ENCODE results near the gene CDH8. TPM values are rescaled to one million over a fixed set of nuclear protein-coding genes. Genes with fewer than 3 reads are reported as not detected.
"Not testable (repeated sequence)": the region's sequence is repeated elsewhere in the genome, so short reads cannot be mapped to it uniquely, and the experiment has no call there.

The CDH8 gene
- total RNA-seq, 4 donors from 2014 or later = 0.40 to 3.0 (median 0.86) TPM

GRCh38 chr16:61721544-61721943 is 314.7 kb downstream of the CDH8 start:
- H3K9me3 ChIP-seq = no peaks in the 10 kb centered on the region
- H3K27ac ChIP-seq = no peak overlapping the region
- 60 to 61% methylated on average over 3 of the region's 3 CpGs for WGBS, 2 donors (ENCODE audit: low coverage in 1 of 2)
- TF ChIP-seq CTCF (IDR thresholded peaks at IDR 0.05) (no peak), POLR2A (IDR thresholded peaks at IDR 0.05) (no peak), EP300 (IDR thresholded peaks at IDR 0.05) (no peak), POLR2AphosphoS5 (IDR thresholded peaks at IDR 0.05) (no peak)
- no peak overlapping the region for H3K4me3 ChIP-seq
- ATAC-seq = no peak
- no peaks in the 10 kb centered on the region for H3K4me1 ChIP-seq
- no peaks in the 10 kb centered on the region for H3K36me3 ChIP-seq
- no peaks in the 10 kb centered on the region for H3K27me3 ChIP-seq

- TF ChIP-seq POLR2AphosphoS5 (IDR thresholded peaks at IDR 0.05) (no peak), POLR2A (IDR thresholded peaks at IDR 0.05) (no peak), EP300 (IDR thresholded peaks at IDR 0.05) (no peak), CTCF (IDR thresholded peaks at IDR 0.05) (no peak)
- no peak overlapping the region for H3K27ac ChIP-seq
- ATAC-seq = no peak
- no peaks in the 10 kb centered on the region for H3K36me3 ChIP-seq
- H3K9me3 ChIP-seq = no peaks in the 10 kb centered on the region
- no peaks in the 10 kb centered on the region for H3K4me1 ChIP-seq
- H3K4me3 ChIP-seq = no peak overlapping the region
- H3K27me3 ChIP-seq = no peaks in the 10 kb centered on the region
Measured at GRCh38 chr16:61715393-61715792, 320.8 kb downstream of the CDH8 start.

- no peaks in the 10 kb centered on the region for H3K9me3 ChIP-seq
- H3K36me3 ChIP-seq = no peaks in the 10 kb centered on the region
- no peaks in the 10 kb centered on the region for H3K27me3 ChIP-seq
- ATAC-seq = no peak
- H3K4me1 ChIP-seq = no peaks in the 10 kb centered on the region
- 82 to 84% methylated on average over 5 of the region's 5 CpGs for WGBS, 2 donors (ENCODE audit: low coverage in 1 of 2)
- no peak overlapping the region for H3K4me3 ChIP-seq
- no peak for TF ChIP-seq POLR2A (IDR thresholded peaks at IDR 0.05)
- no peak for TF ChIP-seq CTCF (IDR thresholded peaks at IDR 0.05)
- TF ChIP-seq EP300 (IDR thresholded peaks at IDR 0.05) = no peak
- TF ChIP-seq POLR2AphosphoS5 (IDR thresholded peaks at IDR 0.05) = no peak
- no peak overlapping the region for H3K27ac ChIP-seq
Measured at GRCh38 chr16:61713787-61714186, 322.5 kb downstream of the CDH8 start.

- not testable (repeated sequence) for H3K27ac ChIP-seq, H3K27me3 ChIP-seq, H3K4me1 ChIP-seq, H3K9me3 ChIP-seq, H3K36me3 ChIP-seq, H3K4me3 ChIP-seq, ATAC-seq
- WGBS, 2 donors (ENCODE audit: low coverage in 1 of 2) = 89 to 100% methylated on average over 1 to 4 of the region's 4 CpGs
Measured at GRCh38 chr16:61699640-61700039, 336.6 kb downstream of the CDH8 start.

- Histone ChIP-seq H3K9me3 (no peaks in the 10 kb centered on the region), H3K27me3 (no peaks in the 10 kb centered on the region), H3K4me1 (no peaks in the 10 kb centered on the region), H3K27ac (no peak overlapping the region), H3K4me3 (no peak overlapping the region), H3K36me3 (no peaks in the 10 kb centered on the region)
- no peak for TF ChIP-seq CTCF (IDR thresholded peaks at IDR 0.05)
- no peak for TF ChIP-seq EP300 (IDR thresholded peaks at IDR 0.05)
- no peak for TF ChIP-seq POLR2AphosphoS5 (IDR thresholded peaks at IDR 0.05)
- no peak for TF ChIP-seq POLR2A (IDR thresholded peaks at IDR 0.05)
- ATAC-seq = no peak
- WGBS, 2 donors (ENCODE audit: low coverage in 1 of 2) = 28 to 34% methylated on average over 3 of the region's 3 CpGs
Measured at GRCh38 chr16:61684541-61684940, 351.7 kb downstream of the CDH8 start.

GRCh38 chr16:61681673-61682072 is 354.6 kb downstream of the CDH8 start:
- no peaks in the 10 kb centered on the region for H3K4me1 ChIP-seq

More at GRCh38 chr16:61681673-61682072, 354.6 kb downstream of the CDH8 start:
- no peak for ATAC-seq
- Histone ChIP-seq H3K9me3 (no peaks in the 10 kb centered on the region), H3K36me3 (no peaks in the 10 kb centered on the region), H3K4me3 (no peak overlapping the region), H3K27ac (no peak overlapping the region), H3K27me3 (no peaks in the 10 kb centered on the region)
- WGBS, 2 donors (ENCODE audit: low coverage in 1 of 2) = 57 to 84% methylated on average over 3 to 4 of the region's 4 CpGs
- TF ChIP-seq POLR2AphosphoS5 (IDR thresholded peaks at IDR 0.05) (no peak), EP300 (IDR thresholded peaks at IDR 0.05) (no peak), POLR2A (IDR thresholded peaks at IDR 0.05) (no peak), CTCF (IDR thresholded peaks at IDR 0.05) (no peak)

Data from gastroesophageal sphincter (tissue), 4 donors.